ENCODE data around the gene STKLD1. TPM values are rescaled to one million over a fixed set of nuclear protein-coding genes. Genes with fewer than 3 reads are reported as not detected.

The STKLD1 gene
- total and polyA plus RNA-seq, 9 of the 15 experiments (the other 6 are each of a cell fraction or from before 2014, with no cell fraction given): 0.10 to 0.65 (median 0.33) TPM; not detected in 2

DNA sequence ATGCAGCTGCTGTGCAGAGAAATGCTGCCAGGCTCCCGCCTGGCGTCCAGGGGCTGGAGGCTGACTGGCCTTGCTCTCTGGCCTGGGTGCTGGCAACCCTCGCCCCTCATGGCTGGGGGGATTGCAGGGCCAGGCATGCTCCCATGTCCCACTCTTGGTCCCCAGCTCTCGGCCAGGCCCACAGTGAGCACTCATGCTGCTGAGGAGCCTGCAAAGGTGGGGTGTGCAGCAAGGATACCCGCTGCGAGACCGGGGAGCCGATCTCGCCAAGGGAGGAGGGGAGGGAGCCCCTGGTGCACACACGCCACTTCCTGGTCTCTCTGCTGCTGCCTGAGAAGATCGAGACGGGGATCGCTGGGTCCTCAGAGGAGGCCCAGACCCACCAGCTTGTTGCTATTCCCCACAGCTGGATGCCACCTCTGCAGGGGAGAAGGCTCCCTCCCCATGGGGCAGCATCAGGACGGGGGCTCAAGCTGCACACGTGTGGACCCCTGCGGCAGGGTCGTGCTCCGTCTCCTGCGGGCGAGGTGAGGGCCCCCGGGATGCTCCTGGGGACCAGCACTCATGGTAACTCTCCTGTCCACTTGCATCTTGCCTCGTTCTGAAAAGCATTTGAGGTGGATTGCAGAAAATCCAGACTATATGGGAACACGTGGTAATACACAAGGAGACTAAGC is 69.3 kb downstream of the STKLD1 start:
- Histone ChIP-seq H3K27ac (ENCODE audit: extremely low read depth, low read depth, low read length) (no peak overlapping the region), H2AFZ (ENCODE audit: low read depth, low read length) (no peak overlapping the region), H3K36me3 (ENCODE audit: control insufficient read depth, insufficient read depth, low read length) (no peaks in the 10 kb centered on the region), H3K4me3 (no peak overlapping the region), H3K9me3 (replicated peaks; ENCODE audit: control insufficient read depth, insufficient read depth, low read depth, low read length) (no peaks in the 10 kb centered on the region), H3K4me2 (ENCODE audit: insufficient read depth, low read length) (no peak overlapping the region), H3K4me1 (replicated peaks in 1 of 2; ENCODE audit: control insufficient read depth in 2 of 2, insufficient read depth in 2 of 2, low read length in 2 of 2) (peaks cover 0 to 31% of the 10 kb centered on the region in 2 experiments; a peak in 1 of 5 replicates), H4K20me1 (replicated peaks; ENCODE audit: control insufficient read depth, insufficient read depth, low read length) (peaks cover 11% of the 10 kb centered on the region; the same call in 1 of the 2 replicates), H3K9me1 (ENCODE audit: control insufficient read depth, insufficient read depth, low read length) (no peaks in the 10 kb centered on the region), H3K27me3 (ENCODE audit: control insufficient read depth in 2 of 2, insufficient read depth in 2 of 2, low read length in 2 of 2) (peaks cover 49 to 81% of the 10 kb centered on the region in 2 experiments; a peak in 4 of 5 replicates), H3K79me2 (ENCODE audit: control insufficient read depth, insufficient read depth, low read length) (no peaks in the 10 kb centered on the region), H3K9ac (ENCODE audit: insufficient read depth in 1 of 2, low read depth in 2 of 2, low read length in 2 of 2) (peak overlapping the region in 1 of 2 experiments; percentile 40; a peak in 1 of 4 replicates)
- no TSS peak for BruUV-seq (replicated peaks)
- DNase-seq (ENCODE audit: extremely low read depth in 1 of 4, low spot score in 3 of 4) (no peak), ATAC-seq (no peak), FAIRE-seq (no peak)
- in situ Hi-C loops (cut with MboI): no loop called here
- TF ChIP-seq KLF6 (CRISPR knock-in tag; IDR thresholded peaks at IDR 0.05; ENCODE audit: borderline replicate concordance) (no peak), E2F3 (CRISPR knock-in tag; IDR thresholded peaks at IDR 0.05) (no peak), MAFK (IDR thresholded peaks at IDR 0.05; ENCODE audit: low read length) (no peak), PURB (CRISPR knock-in tag; IDR thresholded peaks at IDR 0.05; ENCODE audit: low read depth) (no peak), FOXP1 (CRISPR knock-in tag; IDR thresholded peaks at IDR 0.05) (no peak)
- TF ChIP-seq, protein P1, sequence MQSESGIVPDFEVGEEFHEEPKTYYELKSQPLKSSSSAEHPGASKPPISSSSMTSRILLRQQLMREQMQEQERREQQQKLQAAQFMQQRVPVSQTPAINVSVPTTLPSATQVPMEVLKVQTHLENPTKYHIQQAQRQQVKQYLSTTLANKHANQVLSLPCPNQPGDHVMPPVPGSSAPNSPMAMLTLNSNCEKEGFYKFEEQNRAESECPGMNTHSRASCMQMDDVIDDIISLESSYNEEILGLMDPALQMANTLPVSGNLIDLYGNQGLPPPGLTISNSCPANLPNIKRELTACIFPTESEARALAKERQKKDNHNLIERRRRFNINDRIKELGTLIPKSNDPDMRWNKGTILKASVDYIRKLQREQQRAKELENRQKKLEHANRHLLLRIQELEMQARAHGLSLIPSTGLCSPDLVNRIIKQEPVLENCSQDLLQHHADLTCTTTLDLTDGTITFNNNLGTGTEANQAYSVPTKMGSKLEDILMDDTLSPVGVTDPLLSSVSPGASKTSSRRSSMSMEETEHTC (IDR thresholded peaks at IDR 0.05): no peak
- TF ChIP-seq, protein P2, sequence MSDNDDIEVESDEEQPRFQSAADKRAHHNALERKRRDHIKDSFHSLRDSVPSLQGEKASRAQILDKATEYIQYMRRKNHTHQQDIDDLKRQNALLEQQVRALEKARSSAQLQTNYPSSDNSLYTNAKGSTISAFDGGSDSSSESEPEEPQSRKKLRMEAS (CRISPR knock-in tag; IDR thresholded peaks at IDR 0.05): no peak
- 2% methylated on average over 20 of the region's 23 CpGs for WGBS (ENCODE audit: insufficient coverage, low coverage, missing lambda C conversion rate)
- ChIA-PET POLR2A (interaction anchor here (0.6 to 2.9 kb wide), 4 partner anchors 14 to 1258 kb away, joined by 3 to 14 read pairs (median 3); partner anchors contain the start of gene CACFD1), CTCF (ENCODE audit: low intra/inter-chr PET ratio) (no interaction called here)
- intact Hi-C loops (cut with micrococcal nuclease): no loop called here

Data from K562 (cell line).